Body of pancreas (tissue), 4 donors: ENCODE data around the gene THOC7. TPM values are rescaled to one million over a fixed set of nuclear protein-coding genes. Genes with fewer than 3 reads are reported as not detected.

ENCODE experiments used
- ATAC-seq: fragments of 150-250 bp; one replicate; pipeline ENCODE4 v1.9.1; 2016
- DNase-seq, 4 donors: peaks; one replicate each; pipeline ENCODE4 v3.0.0-alpha.2; 2019
- H3K27ac ChIP-seq, 4 donors: fragments of 200-600 bp; sonication (generic); 1 replicate in 3 of 4; 2 replicates in 1 of 4; pipeline versions ENCODE4 v1.5.1 to v1.6.1; 2016 to 2019; ENCODE audit warnings: mild to moderate bottlenecking in 1 of 4, mixed read lengths in 1 of 4, moderate library complexity in 1 of 4
- H3K27me3 ChIP-seq, 2 donors: fragments of 200-600 bp; sonication (generic); one replicate each; pipeline ENCODE4 v1.6.0; 2016; ENCODE audit warnings: mild to moderate bottlenecking in 1 of 2
- H3K36me3 ChIP-seq, 2 donors: fragments of 200-600 bp; sonication (generic); replicated peaks in 1 of 2; 2 replicates each; pipeline ENCODE4 v1.5.1; 2016; ENCODE audit warnings: low read depth in 2 of 2; ENCODE audit not compliant: insufficient read depth in 1 of 2
- H3K4me1 ChIP-seq: fragments of 200-600 bp; sonication (generic); one replicate; pipeline ENCODE4 v1.6.0; 2016
- H3K4me3 ChIP-seq, 2 donors: fragments of 200-600 bp; sonication (generic); 1 replicate in 1 of 2; 2 replicates in 1 of 2; pipeline ENCODE4 v1.5.1; 2016 to 2019
- H3K9me3 ChIP-seq, 3 donors: fragments of 200-600 bp; sonication (generic); 1 replicate in 2 of 3; 2 replicates in 1 of 3; pipeline ENCODE4 v1.5.1; 2016
- POLR2A ChIP-seq, 3 donors: fragments of 450-650 bp; IDR thresholded peaks; one replicate each; pipeline ENCODE4 v1.6.1; 2016; ENCODE audit warnings: antibody characterized with exemption in 3 of 3, mild to moderate bottlenecking in 2 of 3
- WGBS, 2 donors: methylation state at CpG; one replicate each; pipeline ENCODE4 v1.1.5; 2017; 5-methylcytosine and 5-hydroxymethylcytosine counted together
- intact Hi-C: fragments of 100-400 bp; cut with DNase I; formaldehyde crosslinking; loops from one replicate; pipeline ENCODE4 v1.15.1; 2023
- total RNA-seq, 2 donors: library from RNA; depleted of rRNA; stranded (reverse); fragments of >200 nt; gene quantifications; one replicate each; pipeline ENCODE4 v1.1.0, GENCODE V29; 2016
- TF ChIP-seq, protein P1 (sequence below), 7 experiments: fragments of 450-650 bp in 4 of 7; fragments of 200-600 bp in 3 of 7; sonication (generic) in 3 of 7; IDR thresholded peaks; one replicate each; pipeline ENCODE4 v1.5.1; 2016 to 2019; ENCODE audit warnings: antibody characterized with exemption in 7 of 7

The THOC7 gene
- total RNA-seq, 2 donors from 2014 or later = 26.0 to 47.0 TPM

DNA sequence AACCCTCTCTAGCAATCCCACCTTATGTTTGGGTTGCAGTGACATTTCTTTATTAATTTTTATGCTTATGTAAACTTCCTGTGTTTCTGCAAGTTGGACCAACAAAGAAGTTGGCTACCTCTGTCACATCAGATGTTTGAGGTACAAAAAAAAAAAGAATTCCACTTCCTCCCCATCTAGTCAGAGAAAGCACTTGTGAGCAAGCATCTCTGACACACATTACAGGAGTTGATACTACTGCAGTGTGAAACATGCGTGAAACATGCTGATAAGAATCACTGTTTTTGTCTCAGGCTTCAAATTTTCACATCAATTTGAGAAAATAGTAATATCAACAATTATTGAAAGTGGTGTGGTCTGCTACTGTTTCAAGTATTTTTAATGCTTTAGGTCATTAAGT, 47.3 kb upstream of the THOC7 start:
- Histone ChIP-seq H3K9me3 (no peaks in the 10 kb centered on the region), H3K36me3 (no peaks in the 10 kb centered on the region), H3K4me3 (no peak overlapping the region), H3K27me3 (no peaks in the 10 kb centered on the region), H3K27ac (peak overlapping the region; percentile 96 to 99 (median 98)), H3K4me1 (peaks cover 39% of the 10 kb centered on the region)
- intact Hi-C loops = loop anchor here (10.0 kb wide), 1 partner anchor 84 kb away; no protein-coding TSS in a partner anchor
- WGBS, 2 donors = 0 to 18% methylated on average over 1 of the region's 1 CpG
- no peak for ATAC-seq
- TF ChIP-seq, protein P1, sequence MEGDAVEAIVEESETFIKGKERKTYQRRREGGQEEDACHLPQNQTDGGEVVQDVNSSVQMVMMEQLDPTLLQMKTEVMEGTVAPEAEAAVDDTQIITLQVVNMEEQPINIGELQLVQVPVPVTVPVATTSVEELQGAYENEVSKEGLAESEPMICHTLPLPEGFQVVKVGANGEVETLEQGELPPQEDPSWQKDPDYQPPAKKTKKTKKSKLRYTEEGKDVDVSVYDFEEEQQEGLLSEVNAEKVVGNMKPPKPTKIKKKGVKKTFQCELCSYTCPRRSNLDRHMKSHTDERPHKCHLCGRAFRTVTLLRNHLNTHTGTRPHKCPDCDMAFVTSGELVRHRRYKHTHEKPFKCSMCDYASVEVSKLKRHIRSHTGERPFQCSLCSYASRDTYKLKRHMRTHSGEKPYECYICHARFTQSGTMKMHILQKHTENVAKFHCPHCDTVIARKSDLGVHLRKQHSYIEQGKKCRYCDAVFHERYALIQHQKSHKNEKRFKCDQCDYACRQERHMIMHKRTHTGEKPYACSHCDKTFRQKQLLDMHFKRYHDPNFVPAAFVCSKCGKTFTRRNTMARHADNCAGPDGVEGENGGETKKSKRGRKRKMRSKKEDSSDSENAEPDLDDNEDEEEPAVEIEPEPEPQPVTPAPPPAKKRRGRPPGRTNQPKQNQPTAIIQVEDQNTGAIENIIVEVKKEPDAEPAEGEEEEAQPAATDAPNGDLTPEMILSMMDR (IDR thresholded peaks at IDR 0.05) = no peak
- TF ChIP-seq POLR2A (IDR thresholded peaks at IDR 0.05) = no peak
- DNase-seq = no peak

DNA sequence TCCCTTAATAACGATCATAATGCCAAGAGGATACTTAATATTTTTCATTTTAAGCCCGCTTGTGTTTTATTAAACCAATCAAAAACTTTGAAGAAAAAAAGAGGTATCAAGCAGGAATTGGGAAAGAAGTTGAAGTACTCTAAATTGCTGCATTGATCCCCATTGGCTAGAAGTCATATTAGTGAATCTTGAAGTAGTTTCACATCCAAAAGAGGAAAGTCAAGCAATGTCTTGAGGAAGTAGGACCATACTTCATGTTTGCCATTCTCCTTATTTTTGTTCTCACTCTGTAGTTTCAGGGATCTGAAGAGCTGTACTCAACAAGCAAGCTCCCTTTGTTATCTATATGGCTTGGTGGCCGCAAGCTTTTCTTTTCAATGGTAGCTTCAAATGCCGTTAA, 46.4 kb upstream of the THOC7 start:
- 86 to 90% methylated on average over 4 of the region's 4 CpGs for WGBS, 2 donors
- intact Hi-C loops = loop anchor here (10.0 kb wide), 1 partner anchor 85 kb away; no protein-coding TSS in a partner anchor
- ATAC-seq = no peak
- Histone ChIP-seq H3K4me1 (peaks cover 31% of the 10 kb centered on the region), H3K9me3 (no peaks in the 10 kb centered on the region), H3K27me3 (no peaks in the 10 kb centered on the region), H3K4me3 (no peak overlapping the region), H3K27ac (peak overlapping the region in 2 of 4 donors; percentile 98 to 99), H3K36me3 (no peaks in the 10 kb centered on the region)
- no peak for DNase-seq
- no peak for TF ChIP-seq POLR2A (IDR thresholded peaks at IDR 0.05)
- TF ChIP-seq, protein P1 (IDR thresholded peaks at IDR 0.05) = no peak

DNA sequence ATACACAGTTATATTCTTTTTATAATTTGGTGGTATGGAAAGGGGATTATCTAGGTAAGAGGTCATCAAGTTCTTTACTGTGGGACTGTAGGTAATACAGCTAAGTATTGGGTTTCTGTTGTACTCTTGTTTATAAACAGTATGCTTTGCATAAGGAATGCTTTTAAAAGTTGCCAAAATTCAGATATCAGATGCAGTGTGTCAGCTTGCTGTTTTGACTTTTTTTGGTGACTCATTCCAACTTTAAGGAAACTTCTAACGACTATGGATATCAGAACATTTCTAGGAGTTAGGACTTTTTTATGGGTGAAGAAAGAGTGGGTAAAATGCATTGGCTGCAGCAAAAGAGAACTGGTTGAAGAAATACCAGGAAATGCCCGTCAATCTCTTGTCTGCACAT, 45.8 kb upstream of the THOC7 start:
- DNase-seq = no peak
- no peak for ATAC-seq
- TF ChIP-seq, protein P1 (IDR thresholded peaks at IDR 0.05) = no peak
- TF ChIP-seq POLR2A (IDR thresholded peaks at IDR 0.05) = no peak
- WGBS, 2 donors = 72 to 84% methylated on average over 2 of the region's 2 CpGs
- Histone ChIP-seq H3K36me3 (no peaks in the 10 kb centered on the region), H3K9me3 (no peaks in the 10 kb centered on the region), H3K4me1 (peaks cover 26% of the 10 kb centered on the region), H3K27me3 (no peaks in the 10 kb centered on the region), H3K4me3 (no peak overlapping the region), H3K27ac (no peak overlapping the region)
- intact Hi-C loops = no loop called here

DNA sequence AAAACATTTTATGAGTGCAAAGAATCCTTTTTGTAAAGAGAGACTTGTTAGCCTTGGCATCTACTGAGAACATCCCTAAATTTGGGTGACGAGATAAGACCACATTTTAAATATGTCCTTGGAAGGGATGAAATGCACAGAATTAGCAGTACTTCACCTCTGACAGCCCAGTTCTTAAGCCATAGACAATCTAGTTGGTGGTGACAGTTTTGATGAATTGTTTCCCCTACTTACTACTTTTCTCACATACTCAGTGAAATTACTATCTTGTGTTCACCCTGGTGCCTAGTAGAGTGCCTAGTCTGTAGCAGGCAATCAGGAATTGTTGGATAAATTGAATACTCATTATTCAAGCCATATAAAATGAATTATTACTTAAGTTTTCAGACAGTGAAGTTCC, 45.2 kb upstream of the THOC7 start:
- no peak overlapping the region for H3K27ac ChIP-seq
- no peaks in the 10 kb centered on the region for H3K27me3 ChIP-seq
- DNase-seq (no peak), ATAC-seq (no peak)
- intact Hi-C loops = no loop called here
- no peaks in the 10 kb centered on the region for H3K9me3 ChIP-seq
- H3K4me1 ChIP-seq = peaks cover 21% of the 10 kb centered on the region
- TF ChIP-seq POLR2A (IDR thresholded peaks at IDR 0.05) = no peak
- TF ChIP-seq, protein P1 (IDR thresholded peaks at IDR 0.05) = no peak
- H3K36me3 ChIP-seq = no peaks in the 10 kb centered on the region
- no peak overlapping the region for H3K4me3 ChIP-seq
- WGBS, 2 donors = 100% methylated on average over 1 of the region's 1 CpG

DNA sequence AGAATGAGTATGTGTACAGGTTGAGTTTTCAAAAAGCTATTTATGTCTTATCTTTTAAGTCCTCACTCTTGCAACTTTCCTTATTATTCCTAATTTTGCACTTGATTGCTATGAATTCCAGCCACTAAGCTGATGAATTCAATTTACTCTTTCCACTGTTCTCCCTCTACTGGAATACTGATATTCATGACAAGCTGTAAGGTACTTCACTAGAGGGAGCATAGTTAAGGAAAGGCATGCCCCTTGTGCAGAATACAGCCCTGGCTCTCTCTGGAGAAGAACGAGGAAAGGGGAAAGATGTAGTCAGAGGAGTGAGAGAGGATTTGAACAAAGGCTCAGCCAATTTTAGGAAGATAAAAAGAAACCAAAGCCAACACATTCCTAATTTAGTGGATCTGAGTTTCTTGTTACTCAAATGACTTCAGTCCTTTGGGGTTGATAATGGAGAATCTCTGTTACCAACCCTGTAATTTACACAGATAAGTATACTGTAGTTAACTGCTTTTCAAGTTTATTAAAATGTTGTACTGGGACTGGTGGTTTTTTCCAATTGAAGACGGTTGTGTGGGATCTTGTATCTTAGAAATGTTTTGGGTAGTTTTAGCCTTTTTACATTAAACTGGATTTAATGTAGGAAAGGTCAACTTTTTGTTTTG, 44.6 kb upstream of the THOC7 start:
- Histone ChIP-seq H3K27ac (no peak overlapping the region), H3K9me3 (no peaks in the 10 kb centered on the region), H3K36me3 (no peaks in the 10 kb centered on the region), H3K4me3 (no peak overlapping the region), H3K4me1 (peaks cover 16% of the 10 kb centered on the region), H3K27me3 (no peaks in the 10 kb centered on the region)
- ATAC-seq = no peak
- no peak for TF ChIP-seq POLR2A (IDR thresholded peaks at IDR 0.05)
- TF ChIP-seq, protein P1 (IDR thresholded peaks at IDR 0.05) = no peak
- intact Hi-C loops = no loop called here
- 72 to 76% methylated on average over 2 of the region's 2 CpGs for WGBS, 2 donors
- no peak for DNase-seq
